K562 (cell line): Measurements from ENCODE around the gene ARHGAP42. TPM values are rescaled to one million over a fixed set of nuclear protein-coding genes. Genes with fewer than 3 reads are reported as not detected.

Experiments
- LCOR ChIP-seq: sonication (generic); formaldehyde crosslinking; IDR thresholded peaks from 2 replicates; pipeline ENCODE4 v1.8.0; 2022; ENCODE audit warnings: mild to moderate bottlenecking, missing genetic modification reagents
- RBM39 ChIP-seq: fragments of 200-400 bp; formaldehyde crosslinking; optimal IDR thresholded peaks from 2 replicates; pipeline ENCODE3; 2018; ENCODE audit warnings: low read depth, low read length
- TBP ChIP-seq: optimal IDR thresholded peaks from 2 replicates; pipeline ENCODE3; 2011; ENCODE audit warnings: low read depth, low read length, improper control_type of control experiment
- polyA plus RNA-seq, 8 experiments: library from polyadenylated mRNA; depleted of rRNA in 4 of 8; stranded (reverse) in 5 of 8; unstranded in 3 of 8; fragments of >200 nt; fragmentation: Nextera tagmentation in 2 of 8; fragmentation: Illumina TruSeq in 1 of 8; extraction: Ambion mirVana in 2 of 8; extraction: Trizol in 1 of 8; gene quantifications; 2 replicates each; pipeline versions ENCODE4 v1.2.1 to v1.2.3, GENCODE V29; 2011 to 2014; ENCODE audit warnings: inconsistent platforms in 1 of 8, missing spikeins in 1 of 8
- total RNA-seq, 7 experiments: library from RNA; depleted of rRNA in 6 of 7; stranded (reverse); fragments of >200 nt in 6 of 7; fragmentation: Illumina TruSeq in 2 of 7; extraction: Trizol in 2 of 7; gene quantifications; 2 replicates each; pipeline versions ENCODE4 v1.2.1 to v1.2.3, GENCODE V29; 2011 to 2021; ENCODE audit warnings: low replicate concordance in 1 of 7
- TF ChIP-seq, protein P1 (sequence below), 2 experiments: fragments of 450-650 bp; formaldehyde crosslinking in 1 of 2; IDR thresholded peaks; 2 replicates each; pipeline versions ENCODE4 v1.4.0 to v1.6.1; 2014 to 2020; ENCODE audit warnings: mild to moderate bottlenecking in 2 of 2, borderline replicate concordance in 1 of 2, low read depth in 1 of 2
- TF ChIP-seq, protein P2 (sequence below): fragments of 150-350 bp; IDR thresholded peaks from 2 replicates; pipeline ENCODE4 v1.6.1; 2014; ENCODE audit warnings: low read depth, mild to moderate bottlenecking, low read length, borderline replicate concordance

Gene ARHGAP42
- total and polyA plus RNA-seq, 9 of the 15 experiments (the other 6 are each of a cell fraction or from before 2014, with no cell fraction given) = 0.95 to 6.1 (median 2.4) TPM

DNA sequence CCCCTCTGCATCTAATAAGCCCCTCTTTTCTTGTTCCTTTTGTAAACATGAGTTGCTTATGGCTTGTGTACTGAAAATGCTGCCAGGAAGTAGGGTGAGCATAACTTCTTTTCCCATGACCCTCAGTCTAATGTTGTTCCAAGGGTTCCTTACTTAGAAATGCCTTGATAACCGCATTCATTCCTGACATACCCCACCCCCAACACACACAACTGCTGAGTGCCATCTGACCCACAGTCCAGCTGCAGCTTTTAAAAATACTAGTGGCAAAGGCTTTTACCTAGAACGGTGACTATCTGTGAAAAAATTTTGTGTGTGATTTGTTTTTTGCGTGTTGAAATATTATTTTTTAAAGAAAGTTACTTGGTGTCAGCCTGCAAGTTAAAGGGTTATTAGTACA, 52.6 kb downstream of the ARHGAP42 start (continued):
- TF ChIP-seq, protein P1, sequence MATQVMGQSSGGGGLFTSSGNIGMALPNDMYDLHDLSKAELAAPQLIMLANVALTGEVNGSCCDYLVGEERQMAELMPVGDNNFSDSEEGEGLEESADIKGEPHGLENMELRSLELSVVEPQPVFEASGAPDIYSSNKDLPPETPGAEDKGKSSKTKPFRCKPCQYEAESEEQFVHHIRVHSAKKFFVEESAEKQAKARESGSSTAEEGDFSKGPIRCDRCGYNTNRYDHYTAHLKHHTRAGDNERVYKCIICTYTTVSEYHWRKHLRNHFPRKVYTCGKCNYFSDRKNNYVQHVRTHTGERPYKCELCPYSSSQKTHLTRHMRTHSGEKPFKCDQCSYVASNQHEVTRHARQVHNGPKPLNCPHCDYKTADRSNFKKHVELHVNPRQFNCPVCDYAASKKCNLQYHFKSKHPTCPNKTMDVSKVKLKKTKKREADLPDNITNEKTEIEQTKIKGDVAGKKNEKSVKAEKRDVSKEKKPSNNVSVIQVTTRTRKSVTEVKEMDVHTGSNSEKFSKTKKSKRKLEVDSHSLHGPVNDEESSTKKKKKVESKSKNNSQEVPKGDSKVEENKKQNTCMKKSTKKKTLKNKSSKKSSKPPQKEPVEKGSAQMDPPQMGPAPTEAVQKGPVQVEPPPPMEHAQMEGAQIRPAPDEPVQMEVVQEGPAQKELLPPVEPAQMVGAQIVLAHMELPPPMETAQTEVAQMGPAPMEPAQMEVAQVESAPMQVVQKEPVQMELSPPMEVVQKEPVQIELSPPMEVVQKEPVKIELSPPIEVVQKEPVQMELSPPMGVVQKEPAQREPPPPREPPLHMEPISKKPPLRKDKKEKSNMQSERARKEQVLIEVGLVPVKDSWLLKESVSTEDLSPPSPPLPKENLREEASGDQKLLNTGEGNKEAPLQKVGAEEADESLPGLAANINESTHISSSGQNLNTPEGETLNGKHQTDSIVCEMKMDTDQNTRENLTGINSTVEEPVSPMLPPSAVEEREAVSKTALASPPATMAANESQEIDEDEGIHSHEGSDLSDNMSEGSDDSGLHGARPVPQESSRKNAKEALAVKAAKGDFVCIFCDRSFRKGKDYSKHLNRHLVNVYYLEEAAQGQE (IDR thresholded peaks at IDR 0.05; ENCODE audit: borderline replicate concordance) = no peak
- TF ChIP-seq, protein P1 (CRISPR knock-in tag; IDR thresholded peaks at IDR 0.05; ENCODE audit: low read depth) = no peak
- TF ChIP-seq, protein P2, sequence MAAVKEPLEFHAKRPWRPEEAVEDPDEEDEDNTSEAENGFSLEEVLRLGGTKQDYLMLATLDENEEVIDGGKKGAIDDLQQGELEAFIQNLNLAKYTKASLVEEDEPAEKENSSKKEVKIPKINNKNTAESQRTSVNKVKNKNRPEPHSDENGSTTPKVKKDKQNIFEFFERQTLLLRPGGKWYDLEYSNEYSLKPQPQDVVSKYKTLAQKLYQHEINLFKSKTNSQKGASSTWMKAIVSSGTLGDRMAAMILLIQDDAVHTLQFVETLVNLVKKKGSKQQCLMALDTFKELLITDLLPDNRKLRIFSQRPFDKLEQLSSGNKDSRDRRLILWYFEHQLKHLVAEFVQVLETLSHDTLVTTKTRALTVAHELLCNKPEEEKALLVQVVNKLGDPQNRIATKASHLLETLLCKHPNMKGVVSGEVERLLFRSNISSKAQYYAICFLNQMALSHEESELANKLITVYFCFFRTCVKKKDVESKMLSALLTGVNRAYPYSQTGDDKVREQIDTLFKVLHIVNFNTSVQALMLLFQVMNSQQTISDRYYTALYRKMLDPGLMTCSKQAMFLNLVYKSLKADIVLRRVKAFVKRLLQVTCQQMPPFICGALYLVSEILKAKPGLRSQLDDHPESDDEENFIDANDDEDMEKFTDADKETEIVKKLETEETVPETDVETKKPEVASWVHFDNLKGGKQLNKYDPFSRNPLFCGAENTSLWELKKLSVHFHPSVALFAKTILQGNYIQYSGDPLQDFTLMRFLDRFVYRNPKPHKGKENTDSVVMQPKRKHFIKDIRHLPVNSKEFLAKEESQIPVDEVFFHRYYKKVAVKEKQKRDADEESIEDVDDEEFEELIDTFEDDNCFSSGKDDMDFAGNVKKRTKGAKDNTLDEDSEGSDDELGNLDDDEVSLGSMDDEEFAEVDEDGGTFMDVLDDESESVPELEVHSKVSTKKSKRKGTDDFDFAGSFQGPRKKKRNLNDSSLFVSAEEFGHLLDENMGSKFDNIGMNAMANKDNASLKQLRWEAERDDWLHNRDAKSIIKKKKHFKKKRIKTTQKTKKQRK = no peak
- TF ChIP-seq TBP (no peak), LCOR (CRISPR knock-in tag) (no peak), RBM39 (no peak)
